ENCODE measurements around the gene PI4K2A. TPM values are rescaled to one million over a fixed set of nuclear protein-coding genes. Genes with fewer than 3 reads are reported as not detected.
"Not testable (repeated sequence)": the region's sequence is repeated elsewhere in the genome, so short reads cannot be mapped to it uniquely, and the experiment has no call there.

Gene PI4K2A
- total and polyA plus RNA-seq, 4 donors, result 6.5 to 16.7 (median 12.1) TPM

DNA sequence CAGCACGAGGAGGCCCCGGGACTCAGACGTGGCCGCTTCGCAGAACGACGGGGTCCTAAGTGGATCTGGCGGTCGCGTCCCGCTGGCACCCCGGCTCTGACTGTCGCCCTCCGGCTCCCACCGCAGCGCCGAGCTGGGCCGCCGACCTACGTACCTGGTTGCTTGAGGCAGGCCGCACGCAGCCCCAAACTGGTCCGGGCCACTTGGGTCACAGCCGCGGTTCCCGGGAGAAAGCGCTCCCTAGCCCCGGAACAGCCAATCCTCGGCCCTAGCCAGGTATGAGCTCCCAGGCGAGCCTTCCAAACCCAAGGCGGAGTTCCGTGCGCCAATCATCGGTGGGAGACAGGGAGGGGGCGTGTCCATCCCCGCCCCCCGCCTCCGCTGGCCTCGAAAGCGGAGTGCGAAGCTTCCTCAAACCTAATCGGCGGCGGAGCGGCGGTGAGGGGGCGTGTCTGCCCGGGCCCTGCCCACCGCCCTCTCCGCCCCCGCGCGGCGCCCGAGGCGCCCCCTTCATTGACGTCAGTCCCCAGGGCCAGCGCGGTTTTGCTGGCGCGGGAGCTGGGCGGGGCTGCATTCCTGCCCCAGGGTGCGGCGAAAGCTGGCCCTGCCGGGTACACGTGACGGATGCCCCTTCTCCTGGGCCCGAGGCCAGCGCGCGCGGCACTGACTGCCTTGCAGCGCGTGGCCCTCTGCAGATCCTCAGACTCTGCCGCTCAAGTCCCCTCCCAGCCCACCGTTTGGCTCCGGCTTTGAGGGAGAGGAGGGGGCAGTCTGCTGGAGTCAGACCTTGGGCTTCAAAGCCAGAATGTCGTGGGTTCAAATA, 46.7 kb downstream of the PI4K2A start, which contains the start of gene AVPI1:
Gene AVPI1, minus strand, starts transcription at position 280 of the 823 bp plus-strand sequence. CDS start 7,336 bp downstream, outside the sequence.
- Histone ChIP-seq H3K4me1 (ENCODE audit: control insufficient read depth in 1 of 2, insufficient read depth in 2 of 2, low read length in 2 of 2) (peaks cover 0 to 3% of the 10 kb centered on the region in 2 donors), H3K9me3 (ENCODE audit: control insufficient read depth, low read length) (no peaks in the 10 kb centered on the region), H3K4me3 (ENCODE audit: low read length in 2 of 2) (peak within 1 kb of the TSS; percentile 29 to 33), H3K27ac (ENCODE audit: low read depth in 1 of 2, low read length in 2 of 2) (peak within 1 kb of the TSS; percentile 29 to 93), H3K36me3 (ENCODE audit: control insufficient read depth in 1 of 2, insufficient read depth in 2 of 2, low read length in 1 of 2) (no peaks in the 10 kb centered on the region), H3K27me3 (ENCODE audit: control insufficient read depth in 1 of 2, insufficient read depth in 2 of 2, low read length in 1 of 2) (no peaks in the 10 kb centered on the region)
- peak; percentile 99 for DNase-seq
- peak; percentile 98 for ATAC-seq (ENCODE audit: low FRiP score)
- 0% methylated on average over 68 to 78 of the region's 78 CpGs for WGBS, 2 donors
- intact Hi-C loops (cut with DNase I), result no loop called here

DNA sequence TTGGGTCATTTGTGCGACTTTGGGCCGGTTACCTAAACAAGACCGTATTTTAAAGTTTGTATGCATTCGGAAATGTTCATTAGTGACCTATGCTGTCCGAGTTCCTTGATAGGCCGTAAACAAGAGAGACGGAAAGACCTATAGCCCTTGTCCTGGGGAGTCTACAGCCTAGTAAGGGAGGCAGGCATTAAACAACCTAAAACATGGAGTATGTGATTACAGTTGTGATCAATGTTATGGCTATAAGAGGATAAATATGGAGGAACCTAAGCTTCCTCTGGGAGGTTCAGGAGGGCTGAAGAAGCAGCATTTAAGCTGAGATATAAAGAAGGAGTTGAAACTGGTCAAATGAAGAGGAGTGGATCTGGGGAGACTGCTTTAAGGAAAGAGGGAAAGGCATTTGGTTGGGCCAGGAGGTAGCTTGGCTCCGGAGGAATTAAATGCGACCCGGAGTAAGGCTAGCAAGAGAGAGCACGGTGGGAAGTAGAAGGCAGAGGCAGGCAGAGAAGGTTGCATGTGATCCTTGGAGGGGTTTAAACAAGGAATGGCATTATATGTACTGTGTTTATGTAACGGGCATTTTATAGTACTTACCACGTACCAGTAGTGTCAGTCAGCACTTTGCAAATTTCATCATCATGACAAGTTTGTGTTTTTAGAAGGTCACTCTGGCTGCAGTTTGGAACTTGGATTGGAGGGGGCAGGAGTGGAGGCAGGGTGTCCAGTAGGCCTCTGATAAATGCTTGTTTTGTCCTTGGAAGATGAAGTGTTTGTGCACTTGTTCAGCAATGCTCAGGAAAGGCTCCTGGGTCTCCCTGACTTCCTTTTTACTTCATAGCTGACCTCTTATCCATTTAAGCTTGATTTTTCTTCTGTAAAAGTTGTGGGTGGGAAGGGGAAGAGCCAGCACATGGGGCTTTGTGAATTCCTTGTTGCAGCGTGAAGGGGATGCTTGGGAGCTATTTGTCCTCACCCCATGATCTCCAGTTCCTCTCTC, 47.6 kb downstream of the PI4K2A start:
- ATAC-seq (ENCODE audit: low FRiP score) (no peak), DNase-seq (no peak)
- H3K9me3 ChIP-seq (ENCODE audit: control insufficient read depth, low read length), result no peaks in the 10 kb centered on the region
- no peaks in the 10 kb centered on the region for H3K36me3 ChIP-seq (ENCODE audit: control insufficient read depth in 1 of 2, insufficient read depth in 2 of 2, low read length in 1 of 2)
- no peaks in the 10 kb centered on the region for H3K27me3 ChIP-seq (ENCODE audit: control insufficient read depth in 1 of 2, insufficient read depth in 2 of 2, low read length in 1 of 2)
- H3K4me1 ChIP-seq (ENCODE audit: control insufficient read depth in 1 of 2, insufficient read depth in 2 of 2, low read length in 2 of 2), result peaks cover 0 to 3% of the 10 kb centered on the region in 2 donors
- 19 to 22% methylated on average over 14 of the region's 14 CpGs for WGBS, 2 donors
- intact Hi-C loops (cut with DNase I), result no loop called here
- H3K4me3 ChIP-seq (ENCODE audit: low read length in 2 of 2), result no peak overlapping the region
- peak overlapping the region; percentile 58 to 93 for H3K27ac ChIP-seq (ENCODE audit: low read depth in 1 of 2, low read length in 2 of 2)

DNA sequence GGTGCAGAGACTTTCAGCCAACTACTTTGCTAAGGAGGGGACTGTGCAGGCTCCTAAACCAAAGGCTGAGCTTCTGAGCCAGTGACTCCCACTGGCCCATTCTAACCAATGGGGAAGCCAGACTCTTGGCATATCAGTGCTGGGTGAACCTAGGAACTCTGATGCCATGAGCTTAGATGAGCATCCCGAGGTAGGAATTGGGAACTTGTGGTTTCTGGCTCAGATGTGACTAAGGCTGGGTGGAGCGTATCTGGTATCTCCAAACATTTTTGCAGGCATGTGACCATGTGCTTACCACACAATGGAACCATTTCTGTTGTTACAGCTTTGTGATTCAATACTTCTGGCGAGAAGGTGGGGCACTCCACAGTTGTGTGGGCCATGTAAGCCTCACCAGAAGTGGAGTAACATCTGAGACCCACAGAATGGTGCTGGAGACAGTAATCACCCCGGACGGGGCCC, 49.1 kb downstream of the PI4K2A start:
- no peak for ATAC-seq (ENCODE audit: low FRiP score)
- whole genome bisulfite sequencing, 2 donors, result 86 to 91% methylated on average over 5 of the region's 5 CpGs

DNA sequence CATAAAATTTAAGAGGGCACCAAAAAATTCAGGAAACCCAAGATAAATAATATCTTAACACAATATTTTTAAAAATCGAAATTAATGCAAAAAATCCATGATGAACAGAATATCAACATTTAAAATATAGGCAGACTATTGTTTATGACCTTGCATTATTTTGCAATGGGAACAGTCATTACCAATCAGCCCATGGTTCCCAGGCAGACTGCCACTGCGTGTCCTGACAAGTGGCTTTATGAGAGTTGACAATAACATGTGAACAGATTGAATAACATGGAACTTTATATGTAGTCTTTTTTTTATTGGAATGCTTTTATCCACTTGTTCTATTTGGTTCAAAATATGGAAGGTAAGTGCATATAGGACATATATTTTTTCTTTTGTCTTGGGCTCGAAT, 49.7 kb downstream of the PI4K2A start:
- no peak overlapping the region for H3K27ac ChIP-seq (ENCODE audit: low read depth in 1 of 2, low read length in 2 of 2)
- no peak for DNase-seq
- no peak overlapping the region for H3K4me3 ChIP-seq (ENCODE audit: low read length in 2 of 2)
- no peaks in the 10 kb centered on the region for H3K27me3 ChIP-seq (ENCODE audit: control insufficient read depth in 1 of 2, insufficient read depth in 2 of 2, low read length in 1 of 2)
- WGBS, 2 donors, result 86 to 92% methylated on average over 3 of the region's 3 CpGs
- peaks cover 0 to 3% of the 10 kb centered on the region in 2 donors for H3K4me1 ChIP-seq (ENCODE audit: control insufficient read depth in 1 of 2, insufficient read depth in 2 of 2, low read length in 2 of 2)
- no peaks in the 10 kb centered on the region for H3K9me3 ChIP-seq (ENCODE audit: control insufficient read depth, low read length)
- no peak for ATAC-seq (ENCODE audit: low FRiP score)
- no peaks in the 10 kb centered on the region for H3K36me3 ChIP-seq (ENCODE audit: control insufficient read depth in 1 of 2, insufficient read depth in 2 of 2, low read length in 1 of 2)
- intact Hi-C loops (cut with DNase I), result no loop called here

More for the DNA sequence above, 49.1 kb downstream of the PI4K2A start:
- H3K36me3 ChIP-seq (ENCODE audit: control insufficient read depth in 1 of 2, insufficient read depth in 2 of 2, low read length in 1 of 2), result no peaks in the 10 kb centered on the region
- peak in 1 of 2 donors; percentile 65 for DNase-seq
- H3K27me3 ChIP-seq (ENCODE audit: control insufficient read depth in 1 of 2, insufficient read depth in 2 of 2, low read length in 1 of 2), result no peaks in the 10 kb centered on the region
- no peak overlapping the region for H3K27ac ChIP-seq (ENCODE audit: low read depth in 1 of 2, low read length in 2 of 2)
- H3K9me3 ChIP-seq (ENCODE audit: control insufficient read depth, low read length), result no peaks in the 10 kb centered on the region
- no peak overlapping the region for H3K4me3 ChIP-seq (ENCODE audit: low read length in 2 of 2)
- peaks cover 0 to 3% of the 10 kb centered on the region in 2 donors for H3K4me1 ChIP-seq (ENCODE audit: control insufficient read depth in 1 of 2, insufficient read depth in 2 of 2, low read length in 2 of 2)
- intact Hi-C loops (cut with DNase I), result no loop called here

DNA sequence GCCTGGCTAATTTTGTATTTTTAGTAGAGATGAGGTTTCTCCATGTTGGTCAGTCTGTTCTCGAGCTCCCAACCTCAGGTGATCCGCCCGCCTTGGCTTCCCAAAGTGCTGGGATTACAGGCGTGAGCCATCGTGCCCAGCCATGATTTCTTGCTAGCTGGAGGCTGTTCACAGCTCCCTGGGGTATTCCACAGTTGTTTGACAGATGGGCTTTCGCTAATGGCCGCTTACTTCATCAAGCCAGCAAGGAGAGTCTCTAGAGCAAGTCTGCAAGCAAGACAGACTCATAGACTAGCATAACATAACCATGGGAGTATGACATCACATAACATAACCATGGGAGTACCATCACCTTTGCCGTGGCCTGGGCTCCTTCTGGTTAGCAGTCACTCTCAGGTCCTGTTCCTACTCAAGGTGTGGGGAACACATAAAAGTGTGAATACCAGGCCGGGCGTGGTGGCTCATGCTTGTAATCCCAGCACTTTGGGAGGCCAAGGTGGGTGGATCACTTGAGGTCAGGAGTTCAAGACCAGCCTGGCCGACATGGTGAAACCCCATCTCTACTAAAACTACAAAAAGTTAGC, 57.7 kb downstream of the PI4K2A start:
- DNase-seq; intact Hi-C loops (cut with DNase I): not testable (repeated sequence)
- 86% methylated on average over 11 of the region's 11 CpGs for WGBS, 2 donors

DNA sequence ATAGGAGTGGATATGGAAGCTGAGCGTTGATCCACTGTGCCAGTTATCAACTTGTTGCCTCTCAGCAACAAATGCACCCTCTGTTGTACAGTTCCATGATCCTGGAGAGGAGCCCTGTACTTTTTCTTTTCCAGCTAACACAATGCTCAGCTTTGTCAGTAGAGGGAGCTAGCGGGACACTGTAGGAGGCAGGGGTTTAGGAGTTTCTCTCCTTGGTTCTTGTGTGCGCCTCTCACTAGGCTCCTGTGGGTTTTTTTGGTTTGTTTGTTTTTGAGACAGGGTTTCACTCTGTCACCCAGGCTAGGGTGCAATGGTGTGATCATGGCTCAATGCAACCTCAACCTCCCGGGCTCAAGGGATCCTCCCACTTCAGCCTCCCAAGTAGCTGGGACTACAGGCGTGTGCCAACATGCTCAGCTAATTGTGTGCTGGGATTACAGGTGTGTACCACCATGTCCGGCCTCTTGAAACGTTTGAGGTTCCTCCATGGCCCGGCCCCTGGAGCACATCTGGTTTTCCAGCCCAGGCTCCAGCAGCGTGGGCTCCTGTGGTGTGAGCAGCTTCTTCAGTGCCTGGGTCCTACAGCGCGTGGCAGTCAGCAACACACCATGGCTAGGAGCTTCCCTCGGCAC, 61.1 kb downstream of the PI4K2A start:
- no peak overlapping the region for H3K4me3 ChIP-seq (ENCODE audit: low read length in 2 of 2)
- WGBS, 2 donors, result 38 to 39% methylated on average over 12 of the region's 12 CpGs
- intact Hi-C loops (cut with DNase I), result loop anchor here (1.0 to 2.0 kb wide), 2 partner anchors 29 to 30 kb away; no protein-coding TSS in a partner anchor
- DNase-seq (no peak), ATAC-seq (ENCODE audit: low FRiP score) (peak; percentile 89)
- no peaks in the 10 kb centered on the region for H3K27me3 ChIP-seq (ENCODE audit: control insufficient read depth in 1 of 2, insufficient read depth in 2 of 2, low read length in 1 of 2)
- no peaks in the 10 kb centered on the region for H3K9me3 ChIP-seq (ENCODE audit: control insufficient read depth, low read length)
- H3K4me1 ChIP-seq (ENCODE audit: control insufficient read depth in 1 of 2, insufficient read depth in 2 of 2, low read length in 2 of 2), result peaks cover 0 to 2% of the 10 kb centered on the region in 2 donors
- H3K27ac ChIP-seq (ENCODE audit: low read depth in 1 of 2, low read length in 2 of 2), result no peak overlapping the region
- H3K36me3 ChIP-seq (ENCODE audit: control insufficient read depth in 1 of 2, insufficient read depth in 2 of 2, low read length in 1 of 2), result no peaks in the 10 kb centered on the region

More for the DNA sequence above, 57.7 kb downstream of the PI4K2A start:
- H3K27me3 ChIP-seq (ENCODE audit: control insufficient read depth in 1 of 2, insufficient read depth in 2 of 2, low read length in 1 of 2); H3K4me1 ChIP-seq (ENCODE audit: control insufficient read depth in 1 of 2, insufficient read depth in 2 of 2, low read length in 2 of 2); H3K27ac ChIP-seq (ENCODE audit: low read depth in 1 of 2, low read length in 2 of 2); H3K4me3 ChIP-seq (ENCODE audit: low read length in 2 of 2); H3K9me3 ChIP-seq (ENCODE audit: control insufficient read depth, low read length); ATAC-seq (ENCODE audit: low FRiP score); H3K36me3 ChIP-seq (ENCODE audit: control insufficient read depth in 1 of 2, insufficient read depth in 2 of 2, low read length in 1 of 2): not testable (repeated sequence)

DNA sequence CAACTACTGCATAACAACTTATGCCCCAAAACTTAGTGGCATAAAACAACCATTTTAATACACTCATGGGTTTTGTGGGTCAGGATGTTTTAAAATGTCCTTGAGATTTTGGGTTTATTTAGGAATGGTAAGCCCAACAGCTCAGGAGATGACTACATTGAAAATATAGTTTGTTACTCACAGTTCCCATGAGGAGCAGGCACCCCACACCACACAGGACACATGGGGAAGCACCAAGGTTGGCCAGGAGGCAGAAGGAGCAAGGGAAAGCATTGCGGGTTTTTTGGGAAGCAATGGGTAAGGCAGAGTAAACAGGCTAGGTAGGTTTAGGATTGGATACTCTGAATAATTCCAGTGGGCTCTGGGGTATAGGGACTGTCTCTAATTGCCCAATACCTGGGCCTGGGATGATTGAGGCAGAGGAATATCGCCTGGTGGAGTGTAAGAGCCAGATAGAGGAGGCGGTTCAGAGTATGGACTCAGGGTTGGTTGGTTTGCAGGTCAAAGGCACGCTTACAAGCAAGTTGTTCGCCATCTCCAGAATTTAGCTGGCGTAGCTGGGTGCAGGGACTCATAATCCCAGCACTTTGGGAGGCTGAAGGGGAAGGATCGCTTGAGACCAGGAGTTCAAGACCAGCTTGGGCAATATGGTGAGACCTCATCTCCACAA, 63.1 kb downstream of the PI4K2A start:
- Histone ChIP-seq H3K4me3 (ENCODE audit: low read length in 2 of 2) (no peak overlapping the region), H3K27me3 (ENCODE audit: control insufficient read depth in 1 of 2, insufficient read depth in 2 of 2, low read length in 1 of 2) (no peaks in the 10 kb centered on the region), H3K36me3 (ENCODE audit: control insufficient read depth in 1 of 2, insufficient read depth in 2 of 2, low read length in 1 of 2) (no peaks in the 10 kb centered on the region), H3K4me1 (ENCODE audit: control insufficient read depth in 1 of 2, insufficient read depth in 2 of 2, low read length in 2 of 2) (peaks cover 0 to 2% of the 10 kb centered on the region in 2 donors), H3K9me3 (ENCODE audit: control insufficient read depth, low read length) (no peaks in the 10 kb centered on the region), H3K27ac (ENCODE audit: low read depth in 1 of 2, low read length in 2 of 2) (no peak overlapping the region)
- intact Hi-C loops (cut with DNase I), result loop anchor here in 1 of 2 donors (2.0 kb wide), 1 partner anchor 27 kb away; no protein-coding TSS in a partner anchor
- DNase-seq (peak in 1 of 2 donors; percentile 45), ATAC-seq (ENCODE audit: low FRiP score) (no peak)
- 85 to 98% methylated on average over 7 of the region's 7 CpGs for WGBS, 2 donors

All from aorta (tissue), 5 donors.